ENCODE measurements around the gene MEAF6.
A peak's percentile ranks its signal among the peaks of the same experiment; 100 is the strongest.
"Not testable (repeated sequence)": the region's sequence is repeated elsewhere in the genome, so short reads cannot be mapped to it uniquely, and the experiment has no call there.

Gene MEAF6

DNA sequence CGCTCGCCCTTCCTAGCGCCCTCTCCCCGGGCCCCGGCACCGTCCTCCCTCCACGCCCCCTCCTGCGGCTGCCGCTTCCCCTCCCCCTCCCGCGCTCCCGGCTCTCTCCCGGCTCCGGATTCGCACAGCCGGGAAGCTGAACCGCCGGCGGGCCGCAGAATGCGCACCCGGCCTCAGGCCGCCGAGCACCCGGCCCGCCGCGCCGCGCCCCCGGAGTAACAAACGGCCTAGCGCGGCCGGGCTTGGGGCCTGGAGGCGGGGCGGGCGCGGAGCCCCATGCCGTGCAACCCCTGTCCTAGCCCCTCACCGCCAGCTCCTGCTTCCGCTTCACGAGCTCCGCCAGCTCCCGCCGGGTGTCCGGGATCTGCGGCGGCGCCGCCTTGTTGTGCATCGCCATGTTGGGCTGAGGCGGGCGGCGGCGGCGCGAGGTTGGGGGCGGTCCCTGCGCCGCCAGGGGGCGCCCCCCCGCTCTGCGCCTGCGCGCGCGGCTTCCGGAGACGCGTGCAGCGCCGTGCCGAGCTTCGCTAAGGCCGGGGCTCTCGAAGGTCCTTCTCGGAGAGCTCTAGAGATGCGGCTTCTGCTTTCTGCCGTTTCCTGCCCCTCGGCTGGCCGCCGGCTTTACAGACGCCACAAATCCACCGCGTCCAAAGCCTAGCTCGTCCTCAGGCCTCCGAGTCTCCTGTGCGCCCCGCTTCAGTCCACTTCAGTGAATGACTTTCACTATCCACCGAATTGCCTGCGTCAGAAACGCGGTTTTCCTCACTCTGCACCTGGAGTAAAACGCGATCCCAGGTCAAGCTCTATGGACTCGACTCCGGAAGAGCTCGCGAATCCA, at the start of gene MEAF6:
Gene MEAF6, minus strand, starts transcription at position 417 of the 835 bp plus-strand sequence. Its CDS starts 20 bp downstream, at position 397.
- DNase-seq (ENCODE audit: low read depth in 1 of 2, low spot score in 1 of 2): peak; percentile 68 to 69

- no peak for DNase-seq (ENCODE audit: low read depth in 1 of 2, low spot score in 1 of 2)
Observed at GRCh38 chr1:37562984-37563383, 48.4 kb upstream of the MEAF6 start.

- peak in 1 of 2 donors; percentile 9 for DNase-seq (ENCODE audit: low read depth in 1 of 2, low spot score in 1 of 2)
Observed at GRCh38 chr1:37561133-37562132, 46.9 kb upstream of the MEAF6 start.

DNA sequence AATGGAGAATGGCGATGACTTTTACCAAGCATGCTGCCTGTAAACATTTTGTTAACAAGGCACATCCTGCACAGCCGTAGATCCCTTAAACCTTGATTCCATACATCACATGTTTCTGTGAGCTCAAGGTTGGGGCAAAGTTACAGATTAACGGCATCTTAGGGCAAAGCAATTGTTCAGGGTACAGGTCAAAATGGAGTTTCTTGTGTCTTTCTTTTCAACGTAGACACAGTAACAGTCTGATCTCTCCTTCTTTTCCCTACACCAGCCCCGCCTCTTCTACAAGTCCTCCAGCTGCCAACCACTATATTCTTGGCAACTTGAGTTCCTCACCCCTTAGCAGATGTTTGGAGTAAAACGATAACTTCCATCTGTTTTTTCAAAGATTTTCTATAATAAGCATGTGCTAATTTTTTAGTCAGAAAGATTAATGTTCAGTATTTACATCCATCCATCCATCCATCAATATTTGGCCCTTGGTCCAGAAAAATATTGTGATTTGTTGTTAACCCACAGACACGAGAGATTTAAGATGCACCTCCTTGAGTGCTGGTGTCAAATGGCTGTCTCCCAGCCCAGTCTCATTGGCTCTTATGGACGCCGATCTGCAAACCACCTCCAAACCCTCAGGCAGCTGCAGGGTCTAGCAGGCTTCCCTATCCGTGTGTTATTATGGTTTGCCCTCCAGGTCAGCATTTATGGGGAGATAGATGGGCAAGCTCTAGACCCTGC, 46.0 kb upstream of the MEAF6 start:
- no peak for DNase-seq (ENCODE audit: low read depth in 1 of 2, low spot score in 1 of 2)

- not testable (repeated sequence) for DNase-seq (ENCODE audit: low read depth in 1 of 2, low spot score in 1 of 2)
Observed at GRCh38 chr1:37559957-37560379, 45.4 kb upstream of the MEAF6 start.

DNA sequence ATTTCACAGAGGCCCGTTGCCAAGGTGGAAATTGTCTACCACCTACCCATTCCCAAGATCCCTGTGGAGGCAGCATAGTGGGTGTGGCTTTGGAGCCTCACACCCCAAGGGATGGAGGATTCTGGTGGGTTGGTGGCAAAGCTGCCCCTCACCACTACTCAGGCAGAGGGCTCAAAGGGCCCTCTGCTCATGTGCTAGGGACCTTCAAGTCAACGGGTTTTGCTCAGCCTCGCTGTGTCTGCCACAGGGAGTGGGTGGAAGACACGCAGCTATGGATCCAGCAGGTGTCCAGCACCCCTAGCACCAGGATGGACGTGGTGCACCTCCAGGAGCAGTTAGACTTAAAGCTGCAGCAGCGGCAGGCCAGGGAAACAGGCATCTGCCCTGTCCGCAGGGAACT, 44.5 kb upstream of the MEAF6 start:
- DNase-seq (ENCODE audit: low read depth in 1 of 2, low spot score in 1 of 2): no peak

DNA sequence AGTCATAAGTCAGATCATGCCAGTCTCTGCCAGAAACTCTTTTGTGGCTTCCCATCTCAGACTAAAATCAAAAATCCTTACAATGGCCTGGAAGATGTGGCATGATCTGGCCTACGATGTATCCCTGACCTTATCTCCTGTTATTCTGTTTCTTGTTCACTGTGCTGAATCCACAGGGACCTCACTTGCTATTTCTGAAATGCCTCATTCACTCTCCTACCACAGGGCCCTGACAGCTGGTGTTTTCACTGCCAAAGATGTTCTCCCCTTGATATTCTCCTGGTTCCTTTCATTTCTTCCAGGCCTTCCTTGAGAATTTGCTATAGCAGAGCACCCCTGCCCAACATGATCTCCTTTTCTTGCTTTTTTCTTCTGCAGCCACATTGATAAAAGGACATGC, 43.8 kb upstream of the MEAF6 start:
- no peak for DNase-seq (ENCODE audit: low read depth in 1 of 2, low spot score in 1 of 2)

DNA sequence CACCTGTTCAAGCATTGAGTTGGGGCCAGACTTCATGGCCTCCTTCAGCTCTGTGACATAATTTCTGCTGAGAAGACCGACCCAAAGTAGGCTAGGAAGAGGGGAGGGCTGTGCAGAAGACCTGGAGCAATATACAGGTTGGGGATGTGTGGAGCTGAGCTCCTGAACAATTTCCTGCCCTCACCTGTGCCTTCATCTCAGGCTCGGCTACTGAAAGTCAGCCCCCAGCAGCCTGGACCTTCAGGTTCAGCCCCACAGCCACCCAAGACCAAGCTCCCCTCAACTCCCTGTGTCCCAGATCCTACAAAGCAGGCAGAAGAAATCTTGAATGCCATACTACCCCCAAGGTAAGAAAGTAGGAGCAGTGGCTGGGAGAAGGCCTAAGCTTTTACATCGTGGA, 42.8 kb upstream of the MEAF6 start:
- no peak for DNase-seq (ENCODE audit: low read depth in 1 of 2, low spot score in 1 of 2)

GRCh38 chr1:37556712-37557196, 42.2 kb upstream of the MEAF6 start, which contains the start of gene DNALI1:
Gene DNALI1, plus strand, starts transcription at chr1:37556940. Its CDS starts 55 bp downstream, at chr1:37556995.
- DNase-seq (ENCODE audit: low read depth in 1 of 2, low spot score in 1 of 2): no peak

DNA sequence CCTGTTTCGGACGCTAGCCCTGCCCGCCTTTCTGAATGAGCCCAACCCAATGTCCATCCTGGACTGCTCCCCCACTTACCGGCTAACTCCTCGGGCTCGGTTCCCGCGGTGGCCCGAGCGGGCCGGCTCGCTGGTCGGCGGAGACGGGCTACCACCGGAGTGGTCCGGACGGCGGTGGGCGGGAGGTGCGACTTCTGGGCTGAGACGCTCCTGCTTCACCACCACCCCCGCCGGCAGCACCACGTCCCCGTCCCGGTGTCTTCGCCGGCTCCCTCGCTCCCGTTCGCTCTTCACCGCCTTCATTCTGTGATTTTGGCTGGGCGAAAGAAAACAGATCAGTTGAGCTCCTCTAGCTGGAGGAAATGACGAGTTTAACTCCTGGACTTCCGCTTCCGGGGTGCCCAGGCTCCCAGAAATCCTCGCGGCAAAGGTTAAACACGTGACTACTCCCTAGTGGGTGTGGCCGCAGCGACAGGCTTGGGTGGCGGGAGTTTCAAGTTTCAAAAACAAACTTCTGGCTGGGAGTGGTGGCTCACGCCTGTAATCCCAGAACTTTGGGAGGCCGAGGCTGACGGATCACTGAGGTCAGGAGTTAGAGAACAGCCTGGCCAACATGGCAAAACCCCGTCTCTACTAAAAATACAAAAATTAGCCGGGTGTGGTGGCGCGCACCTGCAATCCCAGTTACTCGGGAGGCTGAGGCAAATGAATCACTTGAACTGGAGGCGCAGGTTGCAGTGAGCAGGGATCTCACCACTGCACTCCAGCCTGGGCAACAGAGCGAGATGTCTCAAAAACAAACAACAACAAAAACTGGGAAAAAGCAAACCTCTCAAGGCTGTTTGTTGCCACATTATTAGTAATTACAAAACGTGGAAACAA, 39.6 kb upstream of the MEAF6 start, which contains the start of gene SNIP1:
Gene SNIP1, minus strand, starts transcription at position 367 of the 882 bp plus-strand sequence. Its CDS starts 64 bp downstream, at position 303.
- peak; percentile 73 to 91 for DNase-seq (ENCODE audit: low read depth in 1 of 2, low spot score in 1 of 2)

GRCh38 chr1:37553598-37553926, 39.0 kb upstream of the MEAF6 start:
- no peak for DNase-seq (ENCODE audit: low read depth in 1 of 2, low spot score in 1 of 2)

DNA sequence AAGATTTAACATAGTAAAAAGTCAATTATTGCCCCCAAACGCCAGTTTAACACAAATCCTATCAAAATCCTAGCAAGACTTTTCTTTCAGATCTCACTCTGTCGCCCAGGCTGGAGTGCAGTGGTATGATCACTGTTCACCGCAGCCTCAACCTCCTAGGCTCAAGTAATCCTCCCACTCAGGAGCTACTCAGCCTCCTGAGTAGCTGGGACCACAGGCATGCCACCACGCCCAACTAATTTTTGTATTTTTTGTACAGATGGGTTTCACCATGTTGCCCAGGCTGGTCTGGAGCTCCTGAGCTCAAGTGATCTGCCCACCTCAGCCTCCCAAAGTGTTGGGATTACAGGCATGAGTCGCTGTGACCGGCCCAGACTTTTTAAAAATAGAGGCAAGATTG, 34.8 kb upstream of the MEAF6 start:
- no peak for DNase-seq (ENCODE audit: low read depth in 1 of 2, low spot score in 1 of 2)

GRCh38 chr1:37545019-37545418, 30.5 kb upstream of the MEAF6 start:
- no peak for DNase-seq (ENCODE audit: low read depth in 1 of 2, low spot score in 1 of 2)

GRCh38 chr1:37544530-37544929, 30.0 kb upstream of the MEAF6 start:
- no peak for DNase-seq (ENCODE audit: low read depth in 1 of 2, low spot score in 1 of 2)

DNA sequence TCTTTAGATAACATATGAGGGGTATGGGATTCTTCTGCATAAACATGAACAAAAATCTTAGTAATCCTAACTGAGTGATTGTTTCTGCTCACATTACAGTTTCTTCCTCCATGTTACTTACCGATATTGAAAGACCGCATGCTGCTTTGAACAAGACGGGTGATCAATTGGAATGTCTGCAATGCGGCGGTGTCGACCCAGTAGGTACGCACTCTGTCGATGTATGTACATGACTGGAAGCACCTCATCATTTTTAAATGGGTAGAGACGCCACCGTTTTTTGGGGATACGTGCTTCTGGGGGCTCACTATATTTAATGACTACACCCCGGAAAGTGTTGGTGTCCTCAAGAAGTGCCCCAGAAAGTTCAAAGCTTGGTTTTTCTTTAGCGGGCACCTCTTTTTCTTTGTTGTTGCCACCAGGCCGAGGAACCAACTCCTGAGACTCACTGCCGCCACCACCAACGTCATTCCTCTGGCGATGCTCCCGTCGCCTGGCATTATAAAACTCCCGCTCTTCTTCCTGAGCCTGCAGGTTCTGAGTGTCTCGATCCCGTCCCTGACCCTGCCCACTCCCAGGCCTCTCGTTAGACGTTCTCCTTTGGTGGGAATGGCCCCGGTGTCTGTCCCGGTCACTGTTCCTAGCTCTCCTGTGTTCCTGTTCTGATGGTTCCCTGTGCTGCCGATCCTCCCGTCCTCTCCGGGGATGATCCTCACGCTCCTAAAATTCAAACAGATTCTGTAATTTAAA, 25.6 kb upstream of the MEAF6 start:
- DNase-seq (ENCODE audit: low read depth in 1 of 2, low spot score in 1 of 2): no peak

DNA sequence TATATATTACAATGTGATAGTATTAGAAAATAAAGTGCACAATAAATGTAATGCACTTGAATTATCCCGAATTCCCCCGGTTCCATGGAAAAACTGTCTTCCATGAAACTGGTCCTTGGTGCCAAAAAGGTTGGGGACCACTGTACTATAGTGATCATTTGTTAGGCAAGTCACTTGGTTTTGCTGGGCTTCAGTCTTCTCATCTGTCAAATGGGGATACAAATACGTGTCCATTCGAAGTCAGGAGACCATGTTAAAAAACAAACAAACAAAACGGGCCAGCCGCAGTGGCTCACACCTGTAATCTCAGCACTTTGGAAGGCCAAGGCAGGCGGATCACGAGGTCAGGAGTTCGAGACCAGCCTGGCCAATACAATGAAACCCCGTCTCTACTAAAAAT, 24.6 kb upstream of the MEAF6 start:
- DNase-seq (ENCODE audit: low read depth in 1 of 2, low spot score in 1 of 2): not testable (repeated sequence)

GRCh38 chr1:37537378-37537777, 22.8 kb upstream of the MEAF6 start:
- DNase-seq (ENCODE audit: low read depth in 1 of 2, low spot score in 1 of 2): no peak

DNA sequence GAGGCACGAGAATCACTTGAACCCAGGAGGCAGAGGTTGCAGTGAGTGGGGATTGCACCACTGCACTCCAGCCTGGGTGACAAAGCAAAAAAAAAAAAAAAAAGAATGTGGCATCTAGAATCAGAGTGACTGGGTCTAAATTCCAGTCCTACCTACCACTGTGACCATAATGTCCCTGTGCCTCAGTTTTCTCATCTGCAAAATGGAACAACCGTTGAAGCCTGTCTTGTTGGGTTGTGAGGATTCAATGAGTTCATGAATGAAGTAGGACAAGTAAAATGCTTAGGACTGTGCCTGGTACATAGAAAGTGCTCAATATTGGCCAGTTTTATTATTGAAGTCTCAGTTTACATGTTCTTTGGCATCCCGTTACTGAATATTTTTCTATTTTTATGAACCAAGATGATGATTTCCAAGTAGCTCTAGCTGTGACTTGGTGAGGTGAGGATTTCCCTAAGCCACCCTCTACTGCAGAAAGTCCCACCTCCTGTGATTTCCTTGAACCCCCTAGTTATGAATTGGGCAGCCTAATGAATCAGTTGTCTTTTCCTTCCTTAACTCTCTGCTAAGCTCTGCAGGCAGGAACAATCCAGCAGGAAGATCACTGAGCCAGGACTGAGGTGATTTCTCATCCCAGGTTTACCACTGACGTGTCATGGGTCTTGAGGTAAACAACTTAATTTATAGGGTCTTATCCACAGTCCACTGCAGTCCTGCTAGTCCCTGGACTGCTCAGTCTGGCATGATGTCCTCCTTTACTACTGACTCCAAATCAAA, 18.9 kb upstream of the MEAF6 start:
- DNase-seq (ENCODE audit: low read depth in 1 of 2, low spot score in 1 of 2): no peak
